HepG2 (cell line): ENCODE measurements around the gene CELF6. TPM values are rescaled to one million over a fixed set of nuclear protein-coding genes. Genes with fewer than 3 reads are reported as not detected.

Source experiments
- FOXA1 ChIP-seq, 2 experiments: fragments of 450-650 bp in 1 of 2; sonication (generic) in 1 of 2; formaldehyde crosslinking in 1 of 2; IDR thresholded peaks; 2 replicates each; pipeline versions ENCODE4 v1.4.0 to v1.6.1; 2016 to 2020; ENCODE audit warnings: missing genetic modification reagents in 1 of 2
- NR2F2 ChIP-seq: IDR thresholded peaks from 2 replicates; pipeline ENCODE4 v1.6.1; 2012; ENCODE audit warnings: low read depth, inconsistent platforms, borderline replicate concordance
- SUZ12 ChIP-seq: fragments of 150-350 bp; IDR thresholded peaks from 2 replicates; pipeline ENCODE4 v1.6.1; 2014; ENCODE audit warnings: low read depth, low read length
- ZMYM4 ChIP-seq: sonication (generic); formaldehyde crosslinking; IDR thresholded peaks from 2 replicates; pipeline ENCODE4 v1.8.1; 2023; ENCODE audit warnings: mild to moderate bottlenecking, missing genetic modification reagents
- ZNF382 ChIP-seq: sonication (generic); formaldehyde crosslinking; IDR thresholded peaks from 2 replicates; pipeline ENCODE4 v1.5.0; 2020; ENCODE audit warnings: missing genetic modification reagents, mild to moderate bottlenecking, borderline replicate concordance
- polyA plus RNA-seq, 8 experiments: library from polyadenylated mRNA; depleted of rRNA in 3 of 8; stranded (reverse) in 7 of 8; unstranded in 1 of 8; fragments of >200 nt; fragmentation: Illumina TruSeq in 4 of 8; extraction: Trizol in 4 of 8; gene quantifications; 2 replicates each; pipeline versions ENCODE4 v1.2.1 to v1.2.3, GENCODE V29; 2011 to 2016; ENCODE audit warnings: low read depth in 4 of 8, missing spikeins in 1 of 8, mixed read lengths in 1 of 8; ENCODE audit not compliant: insufficient read depth in 1 of 8
- total RNA-seq, 5 experiments: library from RNA; depleted of rRNA; stranded (reverse); fragments of >200 nt; fragmentation: Illumina TruSeq; extraction: Trizol; gene quantifications; 2 replicates each; pipeline ENCODE4 v1.2.3, GENCODE V29; 2016; ENCODE audit warnings: low read depth in 1 of 5
- TF ChIP-seq, protein P1 (sequence below): sonication (generic); formaldehyde crosslinking; conservative IDR thresholded peaks from 2 replicates; pipeline ENCODE4 v1.8.1; 2023; ENCODE audit warnings: missing genetic modification reagents
- TF ChIP-seq, protein P2 (sequence below): sonication (generic); formaldehyde crosslinking; IDR thresholded peaks from 2 replicates; pipeline ENCODE4 v1.5.1; 2020; ENCODE audit warnings: mild to moderate bottlenecking, missing genetic modification reagents
- TF ChIP-seq, protein P3 (sequence below): sonication (generic); formaldehyde crosslinking; IDR thresholded peaks from 2 replicates; pipeline ENCODE4 v1.4.0; 2020; ENCODE audit warnings: mild to moderate bottlenecking, missing genetic modification reagents

Gene CELF6
- total and polyA plus RNA-seq, 2 of the 13 experiments (the other 11 are each of a cell fraction or from before 2014, with no cell fraction given): 0.49 to 0.94 TPM

DNA sequence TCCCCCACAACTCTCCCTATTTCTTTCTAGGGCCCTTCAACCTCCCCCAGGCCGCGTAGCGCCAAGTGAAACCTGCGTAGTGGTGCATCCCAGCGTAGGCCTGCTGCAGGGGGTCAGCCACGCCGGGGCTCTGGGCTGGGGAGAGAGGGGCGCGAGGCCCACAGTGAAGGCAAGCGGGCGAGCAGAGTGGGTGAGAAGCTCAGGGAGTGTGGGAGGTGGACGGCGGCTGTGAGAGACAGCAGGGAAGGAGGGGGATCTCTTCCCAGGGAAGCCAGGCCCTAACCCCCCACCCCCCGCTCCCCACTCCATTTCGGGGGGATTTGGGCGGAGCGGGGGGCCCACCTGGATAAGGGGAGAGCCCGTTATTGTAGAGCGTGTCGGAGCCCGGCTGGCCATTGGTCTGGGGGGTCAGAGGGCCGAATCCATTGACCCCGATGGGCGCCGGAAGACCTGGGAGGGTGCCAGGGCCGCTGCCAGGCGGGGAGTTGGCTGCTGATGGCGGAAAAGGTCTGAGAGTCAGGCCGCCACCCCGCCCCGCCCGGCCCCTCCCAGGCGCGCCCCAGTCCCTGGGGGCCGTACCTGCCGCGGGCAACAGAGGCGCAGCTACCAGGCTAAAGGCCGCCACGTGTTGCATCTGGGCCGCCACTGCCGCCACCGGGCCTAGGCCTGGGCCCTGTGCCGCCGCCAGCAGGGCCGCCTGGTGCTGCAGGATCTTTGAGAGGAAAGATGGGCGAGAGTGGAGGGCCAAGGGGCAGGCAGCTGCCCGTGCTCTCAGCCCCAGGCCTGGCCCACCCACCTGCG is 31.0 kb downstream of the CELF6 start (continued):
- TF ChIP-seq, protein P1, sequence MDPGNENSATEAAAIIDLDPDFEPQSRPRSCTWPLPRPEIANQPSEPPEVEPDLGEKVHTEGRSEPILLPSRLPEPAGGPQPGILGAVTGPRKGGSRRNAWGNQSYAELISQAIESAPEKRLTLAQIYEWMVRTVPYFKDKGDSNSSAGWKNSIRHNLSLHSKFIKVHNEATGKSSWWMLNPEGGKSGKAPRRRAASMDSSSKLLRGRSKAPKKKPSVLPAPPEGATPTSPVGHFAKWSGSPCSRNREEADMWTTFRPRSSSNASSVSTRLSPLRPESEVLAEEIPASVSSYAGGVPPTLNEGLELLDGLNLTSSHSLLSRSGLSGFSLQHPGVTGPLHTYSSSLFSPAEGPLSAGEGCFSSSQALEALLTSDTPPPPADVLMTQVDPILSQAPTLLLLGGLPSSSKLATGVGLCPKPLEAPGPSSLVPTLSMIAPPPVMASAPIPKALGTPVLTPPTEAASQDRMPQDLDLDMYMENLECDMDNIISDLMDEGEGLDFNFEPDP (CRISPR knock-in tag): no peak
- TF ChIP-seq SUZ12 (no peak), ZMYM4 (CRISPR knock-in tag) (no peak), NR2F2 (no peak), ZNF382 (CRISPR knock-in tag) (no peak), FOXA1 (IDR thresholded peaks at IDR 0.05) (no peak), FOXA1 (CRISPR knock-in tag; IDR thresholded peaks at IDR 0.05) (no peak)
- TF ChIP-seq, protein P2, sequence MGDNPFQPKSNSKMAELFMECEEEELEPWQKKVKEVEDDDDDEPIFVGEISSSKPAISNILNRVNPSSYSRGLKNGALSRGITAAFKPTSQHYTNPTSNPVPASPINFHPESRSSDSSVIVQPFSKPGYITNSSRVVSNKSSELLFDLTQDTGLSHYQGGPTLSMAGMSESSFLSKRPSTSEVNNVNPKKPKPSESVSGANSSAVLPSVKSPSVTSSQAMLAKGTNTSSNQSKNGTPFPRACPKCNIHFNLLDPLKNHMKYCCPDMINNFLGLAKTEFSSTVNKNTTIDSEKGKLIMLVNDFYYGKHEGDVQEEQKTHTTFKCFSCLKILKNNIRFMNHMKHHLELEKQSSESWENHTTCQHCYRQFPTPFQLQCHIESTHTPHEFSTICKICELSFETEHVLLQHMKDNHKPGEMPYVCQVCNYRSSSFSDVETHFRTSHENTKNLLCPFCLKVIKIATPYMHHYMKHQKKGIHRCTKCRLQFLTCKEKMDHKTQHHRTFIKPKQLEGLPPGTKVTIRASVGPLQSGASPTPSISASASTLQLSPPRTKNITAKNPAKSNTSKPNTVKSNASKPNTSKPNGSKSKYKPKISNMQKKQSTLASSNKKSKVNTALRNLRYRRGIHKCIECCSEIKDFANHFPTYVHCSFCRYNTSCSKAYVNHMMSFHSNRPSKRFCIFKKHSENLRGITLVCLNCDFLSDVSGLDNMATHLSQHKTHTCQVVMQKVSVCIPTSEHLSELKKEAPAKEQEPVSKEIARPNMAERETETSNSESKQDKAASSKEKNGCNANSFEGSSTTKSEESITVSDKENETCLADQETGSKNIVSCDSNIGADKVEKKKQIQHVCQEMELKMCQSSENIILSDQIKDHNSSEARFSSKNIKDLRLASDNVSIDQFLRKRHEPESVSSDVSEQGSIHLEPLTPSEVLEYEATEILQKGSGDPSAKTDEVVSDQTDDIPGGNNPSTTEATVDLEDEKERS (CRISPR knock-in tag): no peak
- TF ChIP-seq, protein P3, sequence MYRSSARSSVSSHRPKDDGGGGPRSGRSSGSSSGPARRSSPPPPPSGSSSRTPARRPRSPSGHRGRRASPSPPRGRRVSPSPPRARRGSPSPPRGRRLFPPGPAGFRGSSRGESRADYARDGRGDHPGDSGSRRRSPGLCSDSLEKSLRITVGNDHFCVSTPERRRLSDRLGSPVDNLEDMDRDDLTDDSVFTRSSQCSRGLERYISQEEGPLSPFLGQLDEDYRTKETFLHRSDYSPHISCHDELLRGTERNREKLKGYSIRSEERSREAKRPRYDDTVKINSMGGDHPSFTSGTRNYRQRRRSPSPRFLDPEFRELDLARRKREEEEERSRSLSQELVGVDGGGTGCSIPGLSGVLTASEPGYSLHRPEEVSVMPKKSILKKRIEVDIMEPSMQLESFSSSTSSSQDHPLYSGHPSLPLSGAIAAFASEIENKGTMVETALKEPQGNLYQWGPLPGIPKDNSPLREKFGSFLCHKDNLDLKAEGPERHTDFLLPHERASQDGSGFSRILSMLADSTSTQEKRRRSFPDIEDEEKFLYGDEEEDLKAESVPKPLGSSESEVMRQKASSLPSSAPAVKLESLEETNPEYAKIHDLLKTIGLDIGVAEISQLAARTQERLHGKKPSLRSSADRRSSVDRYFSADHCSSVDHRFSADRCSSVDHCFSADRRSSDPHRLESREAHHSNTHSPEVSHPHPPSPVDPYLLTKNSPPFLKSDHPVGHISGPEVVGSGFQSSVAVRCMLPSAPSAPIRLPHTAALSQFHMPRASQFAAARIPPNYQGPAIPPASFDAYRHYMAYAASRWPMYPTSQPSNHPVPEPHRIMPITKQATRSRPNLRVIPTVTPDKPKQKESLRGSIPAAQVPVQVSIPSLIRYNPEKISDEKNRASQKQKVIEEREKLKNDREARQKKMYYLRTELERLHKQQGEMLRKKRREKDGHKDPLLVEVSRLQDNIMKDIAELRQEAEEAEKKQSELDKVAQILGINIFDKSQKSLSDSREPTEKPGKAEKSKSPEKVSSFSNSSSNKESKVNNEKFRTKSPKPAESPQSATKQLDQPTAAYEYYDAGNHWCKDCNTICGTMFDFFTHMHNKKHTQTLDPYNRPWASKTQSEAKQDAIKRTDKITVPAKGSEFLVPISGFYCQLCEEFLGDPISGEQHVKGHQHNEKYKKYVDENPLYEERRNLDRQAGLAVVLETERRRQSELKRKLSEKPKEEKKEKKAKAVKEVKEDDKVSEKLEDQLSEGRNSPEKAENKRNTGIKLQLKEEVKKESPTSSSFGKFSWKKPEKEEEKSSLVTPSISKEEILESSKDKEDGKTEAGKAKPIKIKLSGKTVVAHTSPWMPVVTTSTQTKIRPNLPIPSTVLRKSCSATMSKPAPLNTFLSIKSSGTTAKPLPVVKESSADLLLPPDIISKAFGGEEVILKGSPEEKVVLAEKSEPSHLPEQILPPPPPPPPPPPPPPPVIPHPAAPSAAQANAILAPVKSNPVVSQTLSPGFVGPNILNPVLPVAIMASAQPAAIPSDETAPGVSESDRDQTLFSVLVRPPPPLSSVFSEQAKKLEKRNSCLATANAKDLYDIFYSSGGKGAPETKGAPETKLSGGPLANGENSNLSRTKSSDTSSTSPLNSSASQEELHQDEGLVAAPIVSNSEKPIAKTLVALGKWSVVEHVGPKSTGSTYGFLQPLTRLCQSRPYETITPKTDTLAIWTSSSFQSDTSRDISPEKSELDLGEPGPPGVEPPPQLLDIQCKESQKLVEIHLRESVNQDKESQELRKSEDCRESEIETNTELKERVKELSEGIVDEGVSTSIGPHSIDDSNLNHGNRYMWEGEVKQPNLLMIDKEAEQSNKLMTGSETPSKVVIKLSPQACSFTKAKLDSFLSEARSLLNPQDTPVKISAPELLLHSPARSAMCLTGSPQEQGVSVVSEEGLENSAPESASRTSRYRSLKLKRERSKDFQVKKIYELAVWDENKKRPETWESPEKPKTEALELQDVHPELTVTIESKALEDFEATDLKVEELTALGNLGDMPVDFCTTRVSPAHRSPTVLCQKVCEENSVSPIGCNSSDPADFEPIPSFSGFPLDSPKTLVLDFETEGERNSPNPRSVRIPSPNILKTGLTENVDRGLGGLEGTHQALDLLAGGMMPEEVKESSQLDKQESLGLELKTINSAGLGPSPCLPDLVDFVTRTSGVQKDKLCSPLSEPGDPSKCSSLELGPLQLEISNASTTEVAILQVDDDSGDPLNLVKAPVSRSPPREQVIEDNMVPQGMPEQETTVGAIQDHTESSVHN (CRISPR knock-in tag): no peak
